Ishikawa (cell line): ENCODE measurements around the gene HNRNPLL.

Experiments
- CEBPB ChIP-seq: IDR thresholded peaks from 2 replicates; pipeline ENCODE4 v1.6.1; 2012
- CREB1 ChIP-seq: IDR thresholded peaks from 2 replicates; pipeline ENCODE4 v1.6.1; 2012; ENCODE audit warnings: low read depth
- EGR1 ChIP-seq: IDR thresholded peaks from 2 replicates; pipeline ENCODE4 v1.6.1; 2012
- EP300 ChIP-seq: IDR thresholded peaks from 2 replicates; pipeline ENCODE4 v1.6.1; 2012; ENCODE audit warnings: borderline replicate concordance
- FOXM1 ChIP-seq: IDR thresholded peaks from 2 replicates; pipeline ENCODE4 v1.6.1; 2012; ENCODE audit warnings: low read depth, borderline replicate concordance
- NFIC ChIP-seq: IDR thresholded peaks from 2 replicates; pipeline ENCODE4 v1.6.1; 2012
- RAD21 ChIP-seq: IDR thresholded peaks from 2 replicates; pipeline ENCODE4 v1.6.1; 2012; ENCODE audit warnings: low read depth
- REST ChIP-seq: IDR thresholded peaks from 2 replicates; pipeline ENCODE4 v1.6.1; 2012; ENCODE audit warnings: low read depth, mild to moderate bottlenecking
- TAF1 ChIP-seq: IDR thresholded peaks from 2 replicates; pipeline ENCODE4 v1.6.1; 2012; ENCODE audit warnings: low read depth, mild to moderate bottlenecking
- TCF12 ChIP-seq: IDR thresholded peaks from 2 replicates; pipeline ENCODE4 v1.6.1; 2012; ENCODE audit warnings: low read depth
- TEAD4 ChIP-seq: IDR thresholded peaks from 2 replicates; pipeline ENCODE4 v1.6.1; 2012
- YY1 ChIP-seq: IDR thresholded peaks from 2 replicates; pipeline ENCODE4 v1.6.1; 2012; ENCODE audit warnings: low read depth
- ZBTB7A ChIP-seq: IDR thresholded peaks from 2 replicates; pipeline ENCODE4 v1.6.1; 2012; ENCODE audit warnings: low read depth
- TF ChIP-seq, protein P1 (sequence below): IDR thresholded peaks from 2 replicates; pipeline ENCODE4 v1.6.1; 2012
- TF ChIP-seq, protein P2 (sequence below): IDR thresholded peaks from 2 replicates; pipeline ENCODE4 v1.6.1; 2012

Gene HNRNPLL

GRCh38 chr2:38580115-38580636 lies 22.6 kb downstream of the HNRNPLL start:
- TF ChIP-seq EGR1 (no peak), RAD21 (no peak), TEAD4 (no peak), TAF1 (no peak), FOXM1 (no peak), REST (no peak), YY1 (no peak), ZBTB7A (no peak), TCF12 (no peak), NFIC (no peak), EP300 (no peak), CREB1 (no peak), CEBPB (no peak)
- TF ChIP-seq, protein P1, sequence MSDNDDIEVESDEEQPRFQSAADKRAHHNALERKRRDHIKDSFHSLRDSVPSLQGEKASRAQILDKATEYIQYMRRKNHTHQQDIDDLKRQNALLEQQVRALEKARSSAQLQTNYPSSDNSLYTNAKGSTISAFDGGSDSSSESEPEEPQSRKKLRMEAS: no peak
- TF ChIP-seq, protein P2, sequence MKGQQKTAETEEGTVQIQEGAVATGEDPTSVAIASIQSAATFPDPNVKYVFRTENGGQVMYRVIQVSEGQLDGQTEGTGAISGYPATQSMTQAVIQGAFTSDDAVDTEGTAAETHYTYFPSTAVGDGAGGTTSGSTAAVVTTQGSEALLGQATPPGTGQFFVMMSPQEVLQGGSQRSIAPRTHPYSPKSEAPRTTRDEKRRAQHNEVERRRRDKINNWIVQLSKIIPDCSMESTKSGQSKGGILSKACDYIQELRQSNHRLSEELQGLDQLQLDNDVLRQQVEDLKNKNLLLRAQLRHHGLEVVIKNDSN: no peak

- no peak for TF ChIP-seq ZBTB7A
- no peak for TF ChIP-seq FOXM1
- TF ChIP-seq YY1: no peak
- no peak for TF ChIP-seq TAF1
- no peak for TF ChIP-seq EGR1
- TF ChIP-seq CREB1: no peak
- no peak for TF ChIP-seq REST
- TF ChIP-seq, protein P2: no peak
- no peak for TF ChIP-seq TEAD4
- TF ChIP-seq CEBPB: no peak
- TF ChIP-seq, protein P1: no peak
- no peak for TF ChIP-seq EP300
- no peak for TF ChIP-seq RAD21
- TF ChIP-seq NFIC: no peak
- no peak for TF ChIP-seq TCF12
Measured at GRCh38 chr2:38578832-38579231, 23.9 kb downstream of the HNRNPLL start.

- TF ChIP-seq CREB1: no peak
- TF ChIP-seq, protein P1: no peak
- TF ChIP-seq REST: no peak
- TF ChIP-seq RAD21: no peak
- TF ChIP-seq, protein P2: no peak
Measured at GRCh38 chr2:38574278-38574677, 28.4 kb downstream of the HNRNPLL start.

- TF ChIP-seq EGR1: no peak
- TF ChIP-seq YY1: no peak
- TF ChIP-seq NFIC: no peak
- no peak for TF ChIP-seq ZBTB7A
- TF ChIP-seq FOXM1: no peak
- TF ChIP-seq CREB1: no peak
- no peak for TF ChIP-seq CEBPB
- TF ChIP-seq, protein P2: no peak
- TF ChIP-seq RAD21: no peak
- no peak for TF ChIP-seq EP300
- TF ChIP-seq REST: no peak
- TF ChIP-seq, protein P1: no peak
Measured at GRCh38 chr2:38572167-38572566, 30.6 kb downstream of the HNRNPLL start.
